HepG2 (cell line): ENCODE results near the gene GATA5. TPM values are rescaled to one million over a fixed set of nuclear protein-coding genes. Genes with fewer than 3 reads are reported as not detected.

Experiments
- AHR ChIP-seq: IDR thresholded peaks from 2 replicates; pipeline ENCODE4 v1.6.1; 2018; ENCODE audit warnings: missing genetic modification reagents, missing compliant biosample characterization
- CBX2 ChIP-seq, 2 experiments: fragments of 200-600 bp in 1 of 2; sonication (generic); formaldehyde crosslinking in 1 of 2; IDR thresholded peaks; 2 replicates each; pipeline versions ENCODE4 v1.7.0 to v1.8.1; 2018 to 2022; ENCODE audit warnings: low read depth in 2 of 2, low read length in 1 of 2, mild to moderate bottlenecking in 1 of 2, missing genetic modification reagents in 1 of 2
- FOSL2 ChIP-seq: sonication (generic); formaldehyde crosslinking; IDR thresholded peaks from 2 replicates; pipeline ENCODE4 v1.4.0; 2020; ENCODE audit warnings: missing genetic modification reagents
- FOXK2 ChIP-seq: fragments of 450-650 bp; IDR thresholded peaks from 2 replicates; pipeline ENCODE4 v1.6.1; 2016
- FOXP1 ChIP-seq, 2 experiments: fragments of 450-650 bp in 1 of 2; IDR thresholded peaks; 2 replicates each; pipeline ENCODE4 v1.6.1; 2017 to 2018; ENCODE audit warnings: antibody characterized with exemption in 1 of 2
- HOXA9 ChIP-seq: sonication (generic); formaldehyde crosslinking; IDR thresholded peaks from 2 replicates; pipeline ENCODE4 v1.8.1; 2022; ENCODE audit warnings: missing genetic modification reagents, mild to moderate bottlenecking, moderate library complexity, borderline replicate concordance
- NFKBIZ ChIP-seq: IDR thresholded peaks from 2 replicates; pipeline ENCODE4 v1.6.1; 2018; ENCODE audit warnings: missing genetic modification reagents, missing compliant biosample characterization
- NPAS2 ChIP-seq: sonication (generic); formaldehyde crosslinking; IDR thresholded peaks from 2 replicates; pipeline ENCODE4 v1.8.0; 2022; ENCODE audit warnings: mild to moderate bottlenecking, missing genetic modification reagents, borderline replicate concordance
- PHF8 ChIP-seq: sonication (generic); formaldehyde crosslinking; IDR thresholded peaks from 2 replicates; pipeline ENCODE4 v1.5.0; 2020; ENCODE audit warnings: missing genetic modification reagents
- POLR2AphosphoS5 ChIP-seq: IDR thresholded peaks from 2 replicates; pipeline ENCODE4 v1.6.1; 2012; ENCODE audit warnings: low read depth, low read length
- RARA ChIP-seq: IDR thresholded peaks from 2 replicates; pipeline ENCODE4 v1.6.1; 2016; ENCODE audit warnings: missing genetic modification reagents, missing compliant biosample characterization
- RBM22 ChIP-seq: fragments of 200-400 bp; formaldehyde crosslinking; optimal IDR thresholded peaks from 2 replicates; pipeline ENCODE3; 2017; ENCODE audit warnings: mild to moderate bottlenecking, low read length, moderate library complexity
- RORA ChIP-seq: sonication (generic); formaldehyde crosslinking; IDR thresholded peaks from 2 replicates; pipeline ENCODE4 v1.5.0; 2020; ENCODE audit warnings: mild to moderate bottlenecking, missing genetic modification reagents, moderate library complexity
- RXRB ChIP-seq: IDR thresholded peaks from 2 replicates; pipeline ENCODE4 v1.6.1; 2016; ENCODE audit warnings: borderline replicate concordance, missing genetic modification reagents, missing compliant biosample characterization
- SP5 ChIP-seq: IDR thresholded peaks from 2 replicates; pipeline ENCODE4 v1.6.1; 2016; ENCODE audit warnings: low read depth, borderline replicate concordance
- TEAD3 ChIP-seq: optimal IDR thresholded peaks from 2 replicates; pipeline ENCODE3; 2016; ENCODE audit warnings: borderline replicate concordance
- TP53 ChIP-seq: sonication (generic); formaldehyde crosslinking; conservative IDR thresholded peaks from 2 replicates; pipeline ENCODE4 v1.4.0; 2020; ENCODE audit warnings: missing genetic modification reagents
- ZBTB1 ChIP-seq: sonication (generic); formaldehyde crosslinking; IDR thresholded peaks from 2 replicates; pipeline ENCODE4 v1.4.0; 2020; ENCODE audit warnings: missing genetic modification reagents, borderline replicate concordance
- ZFYVE20 ChIP-seq: sonication (generic); formaldehyde crosslinking; IDR thresholded peaks from 2 replicates; pipeline ENCODE4 v1.8.0; 2023; ENCODE audit warnings: low read depth, mild to moderate bottlenecking, moderate library complexity, missing genetic modification reagents, borderline replicate concordance
- ZNF160 ChIP-seq: sonication (generic); formaldehyde crosslinking; IDR thresholded peaks from 2 replicates; pipeline ENCODE4 v1.8.0; 2022; ENCODE audit warnings: mild to moderate bottlenecking, inconsistent platforms, missing genetic modification reagents
- ZNF20 ChIP-seq: sonication (generic); formaldehyde crosslinking; IDR thresholded peaks from 2 replicates; pipeline ENCODE4 v1.4.0; 2020; ENCODE audit warnings: mild to moderate bottlenecking, moderate library complexity, missing genetic modification reagents
- ZNF225 ChIP-seq: sonication (generic); formaldehyde crosslinking; IDR thresholded peaks from 2 replicates; pipeline ENCODE4 v1.4.0; 2020; ENCODE audit warnings: mild to moderate bottlenecking, missing genetic modification reagents
- ZNF33B ChIP-seq: sonication (generic); formaldehyde crosslinking; IDR thresholded peaks from 2 replicates; pipeline ENCODE4 v1.5.1; 2020; ENCODE audit warnings: mild to moderate bottlenecking, missing genetic modification reagents
- ZNF580 ChIP-seq: IDR thresholded peaks from 2 replicates; pipeline ENCODE4 v1.6.1; 2016; ENCODE audit warnings: low read depth, borderline replicate concordance
- ZNF777 ChIP-seq: sonication (generic); formaldehyde crosslinking; IDR thresholded peaks from 2 replicates; pipeline ENCODE4 v1.4.0; 2020; ENCODE audit warnings: missing genetic modification reagents
- ZNF790 ChIP-seq: sonication (generic); formaldehyde crosslinking; IDR thresholded peaks from 2 replicates; pipeline ENCODE4 v1.8.0; 2022; ENCODE audit warnings: missing genetic modification reagents, mild to moderate bottlenecking, borderline replicate concordance
- polyA plus RNA-seq, 8 experiments: library from polyadenylated mRNA; depleted of rRNA in 3 of 8; stranded (reverse) in 7 of 8; unstranded in 1 of 8; fragments of >200 nt; fragmentation: Illumina TruSeq in 4 of 8; extraction: Trizol in 4 of 8; gene quantifications; 2 replicates each; pipeline versions ENCODE4 v1.2.1 to v1.2.3, GENCODE V29; 2011 to 2016; ENCODE audit warnings: low read depth in 4 of 8, missing spikeins in 1 of 8, mixed read lengths in 1 of 8; ENCODE audit not compliant: insufficient read depth in 1 of 8
- total RNA-seq, 5 experiments: library from RNA; depleted of rRNA; stranded (reverse); fragments of >200 nt; fragmentation: Illumina TruSeq; extraction: Trizol; gene quantifications; 2 replicates each; pipeline ENCODE4 v1.2.3, GENCODE V29; 2016; ENCODE audit warnings: low read depth in 1 of 5
- TF ChIP-seq, protein P1 (sequence below): fragments of 450-650 bp; IDR thresholded peaks from 2 replicates; pipeline ENCODE4 v1.6.1; 2017; ENCODE audit warnings: mild to moderate bottlenecking
- TF ChIP-seq, protein P2 (sequence below): sonication (generic); formaldehyde crosslinking; IDR thresholded peaks from 2 replicates; pipeline ENCODE4 v1.4.0; 2020; ENCODE audit warnings: missing genetic modification reagents

GATA5 gene
- total and polyA plus RNA-seq, 2 of the 13 experiments (the other 11 are each of a cell fraction or from before 2014, with no cell fraction given): 0.12 to 0.20 TPM

DNA sequence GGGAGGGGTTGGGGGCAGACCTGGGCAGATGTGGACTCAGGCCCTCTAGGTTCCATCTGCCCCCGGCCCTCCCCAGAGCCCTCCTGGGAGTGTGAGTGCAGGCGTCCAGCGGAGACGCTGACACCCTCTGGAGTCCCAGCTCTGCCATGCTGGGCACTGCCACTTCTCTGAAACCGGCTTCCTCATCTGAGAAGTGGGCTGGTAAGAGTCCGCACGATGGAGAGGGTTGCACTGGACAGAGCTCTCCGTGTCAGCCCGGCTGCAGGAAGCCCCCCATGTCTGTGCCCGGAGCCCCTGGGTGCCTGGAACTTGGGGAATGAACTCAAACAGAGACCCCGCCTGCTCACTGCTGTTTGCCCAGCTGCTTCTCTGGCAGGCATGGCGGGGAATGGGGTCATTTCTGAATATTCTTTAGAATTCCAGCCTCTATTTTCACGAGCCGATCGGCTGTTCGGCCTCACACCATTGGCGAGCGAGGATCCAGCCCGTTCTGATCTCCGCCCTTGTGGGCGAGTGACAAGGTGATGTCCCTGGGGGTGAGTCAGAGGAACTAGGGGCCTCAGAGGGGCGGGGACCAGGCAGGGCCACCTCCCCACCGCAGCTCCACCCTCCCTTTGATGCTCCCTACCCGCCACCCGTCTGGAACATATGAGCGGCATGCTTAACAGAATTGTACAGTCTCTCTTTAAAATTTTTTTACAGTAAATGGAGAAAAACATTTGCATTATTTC, 47.8 kb upstream of the GATA5 start (continued):
- TF ChIP-seq FOSL2 (CRISPR knock-in tag) (peak; percentile 96), POLR2AphosphoS5 (no peak), ZNF20 (CRISPR knock-in tag) (no peak), ZNF777 (no peak), PHF8 (CRISPR knock-in tag) (no peak), ZNF160 (CRISPR knock-in tag) (no peak), RBM22 (no peak), FOXP1 (IDR thresholded peaks at IDR 0.05) (no peak), FOXP1 (CRISPR knock-in tag; IDR thresholded peaks at IDR 0.05) (peak; percentile 30; the same call in 1 of the 2 replicates), ZNF33B (CRISPR knock-in tag) (no peak), NFKBIZ (CRISPR knock-in tag) (no peak), HOXA9 (CRISPR knock-in tag) (no peak), RARA (peak; percentile 36), NPAS2 (CRISPR knock-in tag) (no peak), ZNF790 (no peak), TP53 (CRISPR knock-in tag) (no peak), CBX2 (IDR thresholded peaks at IDR 0.05; ENCODE audit: low read depth, low read length) (no peak), CBX2 (CRISPR knock-in tag; IDR thresholded peaks at IDR 0.05; ENCODE audit: low read depth) (no peak), TEAD3 (CRISPR knock-in tag) (peak; percentile 27), RXRB (peak; percentile 14; the same call in 1 of the 2 replicates), RORA (CRISPR knock-in tag) (no peak), ZFYVE20 (CRISPR knock-in tag) (no peak), AHR (CRISPR knock-in tag) (no peak), ZNF580 (CRISPR knock-in tag) (no peak), ZNF225 (CRISPR knock-in tag) (no peak), ZBTB1 (0 out of 2 replicates have a peak, but pooled peaks have one; percentile 73), SP5 (CRISPR knock-in tag) (peak; percentile 98), FOXK2 (no peak)
- TF ChIP-seq, protein P1, sequence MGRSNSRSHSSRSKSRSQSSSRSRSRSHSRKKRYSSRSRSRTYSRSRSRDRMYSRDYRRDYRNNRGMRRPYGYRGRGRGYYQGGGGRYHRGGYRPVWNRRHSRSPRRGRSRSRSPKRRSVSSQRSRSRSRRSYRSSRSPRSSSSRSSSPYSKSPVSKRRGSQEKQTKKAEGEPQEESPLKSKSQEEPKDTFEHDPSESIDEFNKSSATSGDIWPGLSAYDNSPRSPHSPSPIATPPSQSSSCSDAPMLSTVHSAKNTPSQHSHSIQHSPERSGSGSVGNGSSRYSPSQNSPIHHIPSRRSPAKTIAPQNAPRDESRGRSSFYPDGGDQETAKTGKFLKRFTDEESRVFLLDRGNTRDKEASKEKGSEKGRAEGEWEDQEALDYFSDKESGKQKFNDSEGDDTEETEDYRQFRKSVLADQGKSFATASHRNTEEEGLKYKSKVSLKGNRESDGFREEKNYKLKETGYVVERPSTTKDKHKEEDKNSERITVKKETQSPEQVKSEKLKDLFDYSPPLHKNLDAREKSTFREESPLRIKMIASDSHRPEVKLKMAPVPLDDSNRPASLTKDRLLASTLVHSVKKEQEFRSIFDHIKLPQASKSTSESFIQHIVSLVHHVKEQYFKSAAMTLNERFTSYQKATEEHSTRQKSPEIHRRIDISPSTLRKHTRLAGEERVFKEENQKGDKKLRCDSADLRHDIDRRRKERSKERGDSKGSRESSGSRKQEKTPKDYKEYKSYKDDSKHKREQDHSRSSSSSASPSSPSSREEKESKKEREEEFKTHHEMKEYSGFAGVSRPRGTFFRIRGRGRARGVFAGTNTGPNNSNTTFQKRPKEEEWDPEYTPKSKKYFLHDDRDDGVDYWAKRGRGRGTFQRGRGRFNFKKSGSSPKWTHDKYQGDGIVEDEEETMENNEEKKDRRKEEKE: no peak
- TF ChIP-seq, protein P2, sequence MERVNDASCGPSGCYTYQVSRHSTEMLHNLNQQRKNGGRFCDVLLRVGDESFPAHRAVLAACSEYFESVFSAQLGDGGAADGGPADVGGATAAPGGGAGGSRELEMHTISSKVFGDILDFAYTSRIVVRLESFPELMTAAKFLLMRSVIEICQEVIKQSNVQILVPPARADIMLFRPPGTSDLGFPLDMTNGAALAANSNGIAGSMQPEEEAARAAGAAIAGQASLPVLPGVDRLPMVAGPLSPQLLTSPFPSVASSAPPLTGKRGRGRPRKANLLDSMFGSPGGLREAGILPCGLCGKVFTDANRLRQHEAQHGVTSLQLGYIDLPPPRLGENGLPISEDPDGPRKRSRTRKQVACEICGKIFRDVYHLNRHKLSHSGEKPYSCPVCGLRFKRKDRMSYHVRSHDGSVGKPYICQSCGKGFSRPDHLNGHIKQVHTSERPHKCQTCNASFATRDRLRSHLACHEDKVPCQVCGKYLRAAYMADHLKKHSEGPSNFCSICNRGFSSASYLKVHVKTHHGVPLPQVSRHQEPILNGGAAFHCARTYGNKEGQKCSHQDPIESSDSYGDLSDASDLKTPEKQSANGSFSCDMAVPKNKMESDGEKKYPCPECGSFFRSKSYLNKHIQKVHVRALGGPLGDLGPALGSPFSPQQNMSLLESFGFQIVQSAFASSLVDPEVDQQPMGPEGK: peak; percentile 91
